Measurements from ENCODE around the gene TLE3.

Gene TLE3

GRCh38 chr15:70059476-70060213, 38.1 kb downstream of the TLE3 start:
- Histone ChIP-seq H3K27ac (no peak overlapping the region), H3K36me3 (ENCODE audit: insufficient read depth) (peaks cover 3% of the 10 kb centered on the region; the same call in 1 of the 2 replicates), H3K4me3 (IDR thresholded peaks at IDR 0.05; ENCODE audit: insufficient read depth, low read depth, low read length) (no peak overlapping the region), H3K79me2 (ENCODE audit: insufficient read depth, low read depth) (no peaks in the 10 kb centered on the region; the same call in 1 of the 2 replicates), H3K9ac (no peak overlapping the region), H4K20me1 (ENCODE audit: insufficient read depth) (no peaks in the 10 kb centered on the region), H3K4me1 (ENCODE audit: low read depth, poor library complexity, severe bottlenecking) (no peaks in the 10 kb centered on the region), H3K27me3 (ENCODE audit: insufficient read depth, low read depth) (no peaks in the 10 kb centered on the region), H2AFZ (ENCODE audit: low read depth) (no peak overlapping the region), H3K4me2 (no peak overlapping the region)
- TF ChIP-seq CTCF (conservative IDR thresholded peaks at IDR 0.05; ENCODE audit: low read depth, low read length): no peak

GRCh38 chr15:70058642-70059360, 38.9 kb downstream of the TLE3 start:
- H3K79me2 ChIP-seq (ENCODE audit: insufficient read depth, low read depth): no peaks in the 10 kb centered on the region; the same call in 1 of the 2 replicates
- H3K4me1 ChIP-seq (ENCODE audit: low read depth, poor library complexity, severe bottlenecking): no peaks in the 10 kb centered on the region
- no peak overlapping the region for H3K4me2 ChIP-seq
- H3K27ac ChIP-seq: no peak overlapping the region
- no peaks in the 10 kb centered on the region for H4K20me1 ChIP-seq (ENCODE audit: insufficient read depth)
- H3K9ac ChIP-seq: no peak overlapping the region
- no peak overlapping the region for H3K4me3 ChIP-seq (IDR thresholded peaks at IDR 0.05; ENCODE audit: insufficient read depth, low read depth, low read length)
- peaks cover 3% of the 10 kb centered on the region; the same call in 1 of the 2 replicates for H3K36me3 ChIP-seq (ENCODE audit: insufficient read depth)
- TF ChIP-seq CTCF (conservative IDR thresholded peaks at IDR 0.05; ENCODE audit: low read depth, low read length): no peak
- no peak overlapping the region for H2AFZ ChIP-seq (ENCODE audit: low read depth)
- H3K27me3 ChIP-seq (ENCODE audit: insufficient read depth, low read depth): no peaks in the 10 kb centered on the region

GRCh38 chr15:70057931-70058641, 39.6 kb downstream of the TLE3 start:
- H3K36me3 ChIP-seq (ENCODE audit: insufficient read depth): peaks cover 3% of the 10 kb centered on the region; the same call in 1 of the 2 replicates

More at GRCh38 chr15:70057931-70058641, 39.6 kb downstream of the TLE3 start:
- Histone ChIP-seq H3K4me2 (no peak overlapping the region), H3K9ac (no peak overlapping the region), H3K27ac (no peak overlapping the region), H3K79me2 (ENCODE audit: insufficient read depth, low read depth) (no peaks in the 10 kb centered on the region; the same call in 1 of the 2 replicates), H3K4me3 (IDR thresholded peaks at IDR 0.05; ENCODE audit: insufficient read depth, low read depth, low read length) (no peak overlapping the region), H2AFZ (ENCODE audit: low read depth) (no peak overlapping the region), H3K4me1 (ENCODE audit: low read depth, poor library complexity, severe bottlenecking) (no peaks in the 10 kb centered on the region), H3K27me3 (ENCODE audit: insufficient read depth, low read depth) (no peaks in the 10 kb centered on the region), H4K20me1 (ENCODE audit: insufficient read depth) (no peaks in the 10 kb centered on the region)
- no peak for TF ChIP-seq CTCF (conservative IDR thresholded peaks at IDR 0.05; ENCODE audit: low read depth, low read length)
